K562 (cell line): ENCODE measurements around the gene SUSD3.

ENCODE experiments used
- HMGN3 ChIP-seq: IDR thresholded peaks from 2 replicates; pipeline ENCODE4 v1.6.1; 2011; ENCODE audit warnings: borderline replicate concordance, low read depth, mild to moderate bottlenecking, mixed read lengths, low read length; ENCODE audit not compliant: insufficient read length; ENCODE audit errors: extremely low read depth
- STAT5A ChIP-seq: IDR thresholded peaks from 2 replicates; pipeline ENCODE4 v1.6.1; 2012; ENCODE audit warnings: low read length, inconsistent platforms, borderline replicate concordance

GRCh38 chr9:93088656-93089015, 30.1 kb downstream of the SUSD3 start:
- TF ChIP-seq HMGN3 (no peak), STAT5A (no peak)
